ENCODE data around the gene YIPF6.
"Not testable (repeated sequence)": the region's sequence is repeated elsewhere in the genome, so short reads cannot be mapped to it uniquely, and the experiment has no call there.

The YIPF6 gene

GRCh38 chrX:68534691-68535090 is 35.8 kb downstream of the YIPF6 start:
- H3K9me3 ChIP-seq: no peaks in the 10 kb centered on the region
- no peak for TF ChIP-seq CTCF (IDR thresholded peaks at IDR 0.05)
- no peaks in the 10 kb centered on the region for H3K27me3 ChIP-seq
- peaks cover 31% of the 10 kb centered on the region for H3K36me3 ChIP-seq
- no peaks in the 10 kb centered on the region for H3K4me1 ChIP-seq (ENCODE audit: control insufficient read depth in 1 of 2, insufficient read depth in 1 of 2, low read depth in 1 of 2, low read length in 1 of 2)
- no peak overlapping the region for H3K4me3 ChIP-seq (ENCODE audit: low read depth in 1 of 2, low read length in 1 of 2)
- no peak overlapping the region for H3K27ac ChIP-seq

- no peak overlapping the region for H3K27ac ChIP-seq
- no peak overlapping the region for H3K4me3 ChIP-seq (ENCODE audit: low read depth in 1 of 2, low read length in 1 of 2)
- no peaks in the 10 kb centered on the region for H3K9me3 ChIP-seq
- H3K36me3 ChIP-seq: peaks cover 15% of the 10 kb centered on the region
- no peaks in the 10 kb centered on the region for H3K4me1 ChIP-seq (ENCODE audit: control insufficient read depth in 1 of 2, insufficient read depth in 1 of 2, low read depth in 1 of 2, low read length in 1 of 2)
- no peak for TF ChIP-seq CTCF (IDR thresholded peaks at IDR 0.05)
- H3K27me3 ChIP-seq: no peaks in the 10 kb centered on the region
These were observed 37.6 kb downstream of the YIPF6 start for GRCh38 chrX:68536429-68536828.

- no peak for TF ChIP-seq CTCF (IDR thresholded peaks at IDR 0.05)
- Histone ChIP-seq H3K9me3 (no peaks in the 10 kb centered on the region), H3K4me3 (ENCODE audit: low read depth in 1 of 2, low read length in 1 of 2) (no peak overlapping the region), H3K36me3 (peaks cover 10% of the 10 kb centered on the region), H3K27me3 (no peaks in the 10 kb centered on the region), H3K27ac (no peak overlapping the region), H3K4me1 (ENCODE audit: control insufficient read depth in 1 of 2, insufficient read depth in 1 of 2, low read depth in 1 of 2, low read length in 1 of 2) (no peaks in the 10 kb centered on the region)
These were observed 38.0 kb downstream of the YIPF6 start for GRCh38 chrX:68536884-68537283.

GRCh38 chrX:68550193-68550592 is 51.3 kb downstream of the YIPF6 start:
- Histone ChIP-seq H3K4me3 (ENCODE audit: low read depth in 1 of 2, low read length in 1 of 2) (no peak overlapping the region), H3K36me3 (no peaks in the 10 kb centered on the region), H3K9me3 (no peaks in the 10 kb centered on the region), H3K27me3 (no peaks in the 10 kb centered on the region), H3K27ac (no peak overlapping the region), H3K4me1 (ENCODE audit: control insufficient read depth in 1 of 2, insufficient read depth in 1 of 2, low read depth in 1 of 2, low read length in 1 of 2) (no peaks in the 10 kb centered on the region)
- TF ChIP-seq CTCF (IDR thresholded peaks at IDR 0.05): no peak

GRCh38 chrX:68556036-68556435 is 57.2 kb downstream of the YIPF6 start:
- TF ChIP-seq CTCF (IDR thresholded peaks at IDR 0.05): no peak

GRCh38 chrX:68557126-68557525 is 58.3 kb downstream of the YIPF6 start:
- H3K9me3 ChIP-seq, H3K27ac ChIP-seq, H3K36me3 ChIP-seq: not testable (repeated sequence)

More at GRCh38 chrX:68556036-68556435, 57.2 kb downstream of the YIPF6 start:
- Histone ChIP-seq H3K27me3 (no peaks in the 10 kb centered on the region), H3K36me3 (no peaks in the 10 kb centered on the region), H3K27ac (no peak overlapping the region), H3K4me3 (ENCODE audit: low read depth in 1 of 2, low read length in 1 of 2) (no peak overlapping the region), H3K4me1 (ENCODE audit: control insufficient read depth in 1 of 2, insufficient read depth in 1 of 2, low read depth in 1 of 2, low read length in 1 of 2) (peaks cover 3 to 7% of the 10 kb centered on the region in 2 experiments), H3K9me3 (no peaks in the 10 kb centered on the region)

GRCh38 chrX:68559905-68560304 is 61.1 kb downstream of the YIPF6 start:
- H3K4me1 ChIP-seq (ENCODE audit: control insufficient read depth in 1 of 2, insufficient read depth in 1 of 2, low read depth in 1 of 2, low read length in 1 of 2); H3K27ac ChIP-seq; H3K9me3 ChIP-seq; H3K27me3 ChIP-seq; H3K36me3 ChIP-seq; H3K4me3 ChIP-seq (ENCODE audit: low read depth in 1 of 2, low read length in 1 of 2): not testable (repeated sequence)

More at GRCh38 chrX:68557126-68557525, 58.3 kb downstream of the YIPF6 start:
- not testable (repeated sequence) for H3K4me3 ChIP-seq (ENCODE audit: low read depth in 1 of 2, low read length in 1 of 2); H3K4me1 ChIP-seq (ENCODE audit: control insufficient read depth in 1 of 2, insufficient read depth in 1 of 2, low read depth in 1 of 2, low read length in 1 of 2); H3K27me3 ChIP-seq
